Sigmoid colon (tissue), 7 donors: Measurements from ENCODE around the gene FAM210A. TPM values are rescaled to one million over a fixed set of nuclear protein-coding genes. Genes with fewer than 3 reads are reported as not detected.

ENCODE experiments used
- DNase-seq: peaks from one replicate; pipeline ENCODE4 v3.0.0-alpha.2; 2019
- H3K27ac ChIP-seq, 4 donors: fragments of 200-600 bp; sonication (generic); one replicate each; pipeline ENCODE4 v1.5.1; 2016 to 2019; ENCODE audit warnings: mild to moderate bottlenecking in 1 of 4
- H3K27me3 ChIP-seq, 3 donors: fragments of 200-600 bp; sonication (generic); one replicate each; pipeline ENCODE4 v1.5.1; 2019; ENCODE audit warnings: mild to moderate bottlenecking in 1 of 3
- H3K36me3 ChIP-seq, 4 donors: fragments of 200-600 bp; sonication (generic); one replicate each; pipeline ENCODE4 v1.5.1; 2016 to 2019
- H3K4me1 ChIP-seq, 4 donors: fragments of 200-600 bp; sonication (generic); one replicate each; pipeline ENCODE4 v1.5.1; 2017 to 2019
- H3K4me3 ChIP-seq, 4 donors: fragments of 200-600 bp; sonication (generic); one replicate each; pipeline ENCODE4 v1.5.1; 2017 to 2019; ENCODE audit warnings: mild to moderate bottlenecking in 2 of 4, moderate library complexity in 1 of 4
- H3K9me3 ChIP-seq, 4 donors: fragments of 200-600 bp in 3 of 4; sonication (generic) in 3 of 4; one replicate each; pipeline versions ENCODE4 v1.5.1 to v1.6.1; 2013 to 2019
- CTCF ChIP-seq, 4 experiments: fragments of 450-650 bp in 3 of 4; fragments of 200-600 bp in 1 of 4; IDR thresholded peaks; one replicate each; pipeline ENCODE4 v1.5.1; 2016 to 2019; ENCODE audit warnings: antibody characterized with exemption in 4 of 4, mild to moderate bottlenecking in 3 of 4, moderate library complexity in 2 of 4
- EP300 ChIP-seq, 4 donors: sonication (generic); formaldehyde crosslinking; IDR thresholded peaks; one replicate each; pipeline ENCODE4 v1.6.1; 2017; ENCODE audit warnings: antibody characterized with exemption in 4 of 4
- POLR2A ChIP-seq, 2 donors: fragments of 450-650 bp; IDR thresholded peaks; one replicate each; pipeline ENCODE4 v1.6.1; 2016; ENCODE audit warnings: antibody characterized with exemption in 2 of 2, mild to moderate bottlenecking in 2 of 2, moderate library complexity in 2 of 2
- POLR2AphosphoS5 ChIP-seq, 4 donors: sonication (generic); formaldehyde crosslinking; IDR thresholded peaks; one replicate each; pipeline ENCODE4 v1.6.1; 2017; ENCODE audit warnings: antibody characterized with exemption in 4 of 4
- WGBS, 2 donors: extraction: QIAGEN DNeasy Blood & Tissue Kit; methylation state at CpG; one replicate each; pipeline ENCODE4 v1.1.7; 2013; 5-methylcytosine and 5-hydroxymethylcytosine counted together
- intact Hi-C: fragments of 100-400 bp; cut with DNase I; formaldehyde crosslinking; loops from one replicate; pipeline ENCODE4 v1.15.1; 2023
- polyA plus RNA-seq, 3 donors: library from polyadenylated mRNA; stranded (reverse); fragments of 200-250 nt; gene quantifications; one replicate each; pipeline ENCODE4 v1.2.3, GENCODE V29; 2013
- total RNA-seq, 4 donors: library from RNA; depleted of rRNA; stranded (reverse); fragments of >200 nt; gene quantifications; one replicate each; pipeline ENCODE4 v1.1.0, GENCODE V29; 2016
- donor health status: healthy with polysubstance abuse.
- donor health status: Bipolar disorder and iron deficiency.
- donor health status: healthy.

Gene FAM210A
- total and polyA plus RNA-seq, 7 donors = 4.8 to 19.6 (median 11.3) TPM

GRCh38 chr18:13657974-13658373 lies 68.4 kb downstream of the FAM210A start:
- Histone ChIP-seq H3K4me1 (no peaks in the 10 kb centered on the region), H3K27me3 (no peaks in the 10 kb centered on the region), H3K9me3 (no peaks in the 10 kb centered on the region), H3K4me3 (no peak overlapping the region), H3K27ac (no peak overlapping the region), H3K36me3 (no peaks in the 10 kb centered on the region)
- DNase-seq = no peak
- WGBS, 2 donors = 61 to 68% methylated on average over 7 of the region's 7 CpGs
- no peak for TF ChIP-seq POLR2A (IDR thresholded peaks at IDR 0.05)
- TF ChIP-seq EP300 (IDR thresholded peaks at IDR 0.05) = no peak
- no peak for TF ChIP-seq POLR2AphosphoS5 (IDR thresholded peaks at IDR 0.05)
- TF ChIP-seq CTCF (IDR thresholded peaks at IDR 0.05) = no peak
- intact Hi-C loops = no loop called here

- Histone ChIP-seq H3K4me3 (no peak overlapping the region), H3K27ac (no peak overlapping the region), H3K4me1 (no peaks in the 10 kb centered on the region), H3K36me3 (no peaks in the 10 kb centered on the region), H3K9me3 (no peaks in the 10 kb centered on the region), H3K27me3 (no peaks in the 10 kb centered on the region)
- 71 to 74% methylated on average over 13 of the region's 13 CpGs for WGBS, 2 donors
- TF ChIP-seq CTCF (IDR thresholded peaks at IDR 0.05) (no peak), POLR2A (IDR thresholded peaks at IDR 0.05) (no peak), EP300 (IDR thresholded peaks at IDR 0.05) (no peak), POLR2AphosphoS5 (IDR thresholded peaks at IDR 0.05) (no peak)
- intact Hi-C loops = no loop called here
- no peak for DNase-seq
Observed at GRCh38 chr18:13653746-13654433, 72.5 kb downstream of the FAM210A start.

GRCh38 chr18:13649397-13650390 lies 76.7 kb downstream of the FAM210A start:
- Histone ChIP-seq H3K27me3 (no peaks in the 10 kb centered on the region), H3K27ac (no peak overlapping the region), H3K4me3 (no peak overlapping the region), H3K36me3 (peaks cover 0 to 21% (median 8%) of the 10 kb centered on the region in 4 donors), H3K4me1 (no peaks in the 10 kb centered on the region), H3K9me3 (no peaks in the 10 kb centered on the region)
- no peak for DNase-seq
- WGBS, 2 donors = 89 to 92% methylated on average over 23 of the region's 23 CpGs
- intact Hi-C loops = no loop called here
- TF ChIP-seq EP300 (IDR thresholded peaks at IDR 0.05) = no peak
- no peak for TF ChIP-seq POLR2A (IDR thresholded peaks at IDR 0.05)
- no peak for TF ChIP-seq POLR2AphosphoS5 (IDR thresholded peaks at IDR 0.05)
- no peak for TF ChIP-seq CTCF (IDR thresholded peaks at IDR 0.05)

GRCh38 chr18:13647761-13648160 lies 78.6 kb downstream of the FAM210A start:
- Histone ChIP-seq H3K9me3 (no peaks in the 10 kb centered on the region), H3K27ac (no peak overlapping the region), H3K27me3 (no peaks in the 10 kb centered on the region), H3K4me1 (no peaks in the 10 kb centered on the region), H3K4me3 (no peak overlapping the region), H3K36me3 (peaks cover 0 to 21% (median 9%) of the 10 kb centered on the region in 4 donors)
- TF ChIP-seq EP300 (IDR thresholded peaks at IDR 0.05) = no peak
- no peak for TF ChIP-seq POLR2AphosphoS5 (IDR thresholded peaks at IDR 0.05)
- TF ChIP-seq CTCF (IDR thresholded peaks at IDR 0.05) = no peak
- TF ChIP-seq POLR2A (IDR thresholded peaks at IDR 0.05) = no peak
- intact Hi-C loops = no loop called here
- 95 to 98% methylated on average over 4 of the region's 4 CpGs for WGBS, 2 donors
- peak; percentile 37 for DNase-seq
